NB4 (cell line): ENCODE data around the gene OR10G8.

Experiments
- CTCF ChIP-seq: IDR thresholded peaks from one replicate; pipeline ENCODE4 v1.5.1; 2012; ENCODE audit warnings: low read depth, low read length
- MAX ChIP-seq: IDR thresholded peaks from 2 replicates; pipeline ENCODE4 v1.6.1; 2011; ENCODE audit warnings: low read depth, low read length
- POLR2A ChIP-seq: IDR thresholded peaks from 2 replicates; pipeline ENCODE4 v1.6.1; 2011; ENCODE audit warnings: mild to moderate bottlenecking; ENCODE audit not compliant: insufficient read length; ENCODE audit errors: extremely low read depth

DNA sequence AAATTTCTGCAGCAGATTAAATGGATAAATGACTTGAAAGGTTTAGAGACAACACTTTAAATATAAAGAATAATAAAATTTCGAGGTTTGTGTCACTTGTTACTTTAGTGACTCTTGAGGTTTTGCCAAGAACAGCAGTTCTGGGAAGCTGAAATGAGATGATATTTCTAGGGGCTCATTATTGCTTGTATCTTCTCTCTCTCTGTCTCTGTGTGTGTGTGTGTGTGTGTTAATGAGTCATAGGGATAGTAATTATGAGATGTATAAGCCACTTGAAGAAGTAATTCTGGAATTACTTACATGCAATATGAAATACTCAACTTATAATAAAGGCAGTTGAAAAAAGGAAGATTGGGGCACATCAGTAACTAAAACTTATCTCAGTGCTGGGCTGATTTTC is 24.1 kb downstream of the OR10G8 start:
- TF ChIP-seq CTCF: no peak
- TF ChIP-seq MAX: no peak
- no peak for TF ChIP-seq POLR2A
